HCT116 (cell line): ENCODE measurements around the gene ETNPPL. TPM values are rescaled to one million over a fixed set of nuclear protein-coding genes. Genes with fewer than 3 reads are reported as not detected.

Experiments used
- ATAC-seq: fragments of 200-7000 bp; cut with Tn5 transposase; 2 replicates; pipeline ENCODE4 v1.9.1; 2020; ENCODE audit warnings: mild to moderate bottlenecking, moderate library complexity
- BruUV-seq: library from RNA; stranded (reverse); fragments of 400-500 nt; replicated peaks from 2 replicates; lab custom pipeline; 2021; lab: Mats Ljungman, UMichigan
- CTCF ChIA-PET: fragments of 300-600 bp; sonication (Branson Sonifier 250); formaldehyde crosslinking; loops from one replicate; lab custom pipeline; 2021; ENCODE audit warnings: antibody characterized with exemption; lab: Charles Lee
- POLR2A ChIA-PET: fragments of 300-600, 350-600 bp; sonication (Branson Sonifier 250); formaldehyde crosslinking; loops from one replicate; lab custom pipeline; 2021; ENCODE audit warnings: antibody characterized with exemption; lab: Charles Lee
- RAD21 ChIA-PET, 2 experiments: fragments of 300-600 bp; sonication (Branson Sonifier 250); formaldehyde crosslinking; loops; one replicate each; lab custom pipeline; 2023; ENCODE audit warnings: low total read pairs in 2 of 2; ENCODE audit not compliant: uncharacterized antibody in 2 of 2, unreplicated experiment in 2 of 2, low non-redundant PET in 1 of 2; lab: Charles Lee
- DNase-seq: peaks from one replicate; pipeline ENCODE4 v3.0.0-alpha.2; 2010; ENCODE audit warnings: low read depth, low spot score
- H2AFZ ChIP-seq: fragments of 200-600 bp; shearing (Covaris generic), sonication (generic); 2 replicates; pipeline ENCODE4 v1.6.1; 2017; ENCODE audit warnings: low read depth, mixed run types, mixed read lengths, antibody characterized with exemption, low read length; ENCODE audit not compliant: poor library complexity, severe bottlenecking
- H3K27ac ChIP-seq: 2 replicates; pipeline ENCODE4 v1.5.1; 2012; ENCODE audit warnings: low read depth, low read length
- H3K27me3 ChIP-seq: fragments of 200-600 bp; sonication (generic); 2 replicates; pipeline ENCODE4 v1.6.1; 2016; ENCODE audit warnings: mixed run types, low read length, mixed read lengths; ENCODE audit not compliant: insufficient read depth
- H3K36me3 ChIP-seq, 2 experiments: fragments of 200-500 bp in 1 of 2; fragments of 200-600 bp in 1 of 2; sonication (Bioruptor generic) in 1 of 2; sonication (generic) in 1 of 2; 2 replicates each; pipeline versions ENCODE4 v1.5.1 to v1.6.1; 2014 to 2016; ENCODE audit warnings: low read length in 2 of 2, inconsistent platforms in 1 of 2, mixed read lengths in 1 of 2, mixed run types in 1 of 2; ENCODE audit not compliant: insufficient read depth in 2 of 2, control insufficient read depth in 1 of 2
- H3K4me1 ChIP-seq, 2 experiments: fragments of 200-600 bp in 1 of 2; sonication (generic) in 1 of 2; 2 replicates each; pipeline versions ENCODE4 v1.5.1 to v1.6.1; 2012 to 2017; ENCODE audit warnings: low read length in 2 of 2, inconsistent platforms in 1 of 2, mild to moderate bottlenecking in 1 of 2, mixed read lengths in 1 of 2, mixed run types in 1 of 2, moderate library complexity in 1 of 2; ENCODE audit not compliant: insufficient read depth in 2 of 2, control insufficient read depth in 1 of 2
- H3K4me2 ChIP-seq: fragments of 200-600 bp; sonication (generic); 2 replicates; pipeline ENCODE4 v1.6.1; 2017; ENCODE audit warnings: mixed run types, low read length, mixed read lengths
- H3K4me3 ChIP-seq, 2 experiments: fragments of 200-600 bp in 1 of 2; sonication (generic) in 1 of 2; replicated peaks in 1 of 2; 2 replicates each; pipeline ENCODE4 v1.5.1; 2011 to 2016; ENCODE audit warnings: low read length in 2 of 2, control low read depth in 1 of 2, low read depth in 1 of 2, mild to moderate bottlenecking in 1 of 2, mixed read lengths in 1 of 2, mixed run types in 1 of 2
- H3K79me2 ChIP-seq: fragments of 200-600 bp; sonication (generic); 2 replicates; pipeline ENCODE4 v1.6.1; 2017; ENCODE audit warnings: mild to moderate bottlenecking, mixed run types, low read length, moderate library complexity, mixed read lengths; ENCODE audit not compliant: insufficient read depth
- H3K9ac ChIP-seq: fragments of 200-600 bp; sonication (generic); 2 replicates; pipeline ENCODE4 v1.6.1; 2016; ENCODE audit warnings: low read length, mixed read lengths
- H3K9me2 ChIP-seq: fragments of 200-600 bp; sonication (generic), shearing (Covaris generic); 2 replicates; pipeline ENCODE4 v1.6.1; 2017; ENCODE audit warnings: mixed run types, mild to moderate bottlenecking, moderate library complexity; ENCODE audit not compliant: insufficient read depth
- H3K9me3 ChIP-seq, 2 experiments: fragments of 200-500 bp in 1 of 2; fragments of 200-600 bp in 1 of 2; sonication (Bioruptor generic) in 1 of 2; sonication (generic) in 1 of 2; 2 replicates each; pipeline ENCODE4 v1.6.1; 2014 to 2017; ENCODE audit warnings: low read length in 2 of 2, mixed read lengths in 2 of 2, inconsistent platforms in 1 of 2, low read depth in 1 of 2, mild to moderate bottlenecking in 1 of 2, mixed run types in 1 of 2, moderate library complexity in 1 of 2; ENCODE audit not compliant: control insufficient read depth in 1 of 2, insufficient read depth in 1 of 2
- H4K20me1 ChIP-seq: fragments of 200-600 bp; sonication (generic), shearing (Covaris generic); 2 replicates; pipeline ENCODE4 v1.6.1; 2017; ENCODE audit warnings: mixed run types, mild to moderate bottlenecking, moderate library complexity; ENCODE audit not compliant: insufficient read depth
- EZH2 ChIP-seq: fragments of 200-600 bp; sonication (generic); IDR thresholded peaks from 2 replicates; pipeline ENCODE4 v1.6.1; 2017; ENCODE audit warnings: antibody characterized with exemption, mixed run types
- EZH2phosphoT487 ChIP-seq: fragments of 200-600 bp; IDR thresholded peaks from 2 replicates; pipeline ENCODE4 v1.6.1; 2018; ENCODE audit warnings: antibody characterized with exemption, borderline replicate concordance
- POLR2A ChIP-seq: IDR thresholded peaks from 2 replicates; pipeline ENCODE4 v1.7.0; 2011; ENCODE audit warnings: borderline replicate concordance; ENCODE audit not compliant: insufficient read depth, insufficient read length; ENCODE audit errors: extremely low read depth
- POLR2AphosphoS5 ChIP-seq: IDR thresholded peaks from 2 replicates; pipeline ENCODE4 v1.6.1; 2011; ENCODE audit warnings: mild to moderate bottlenecking, low read depth, low read length, moderate library complexity
- RAD21 ChIP-seq: IDR thresholded peaks from 2 replicates; pipeline ENCODE4 v1.6.1; 2012; ENCODE audit warnings: low read depth, mild to moderate bottlenecking
- REST ChIP-seq: IDR thresholded peaks from 2 replicates; pipeline ENCODE4 v1.6.1; 2012; ENCODE audit warnings: low read depth
- SIN3A ChIP-seq: IDR thresholded peaks from 2 replicates; pipeline ENCODE4 v1.6.1; 2012; ENCODE audit warnings: low read depth
- SRF ChIP-seq: IDR thresholded peaks from 2 replicates; pipeline ENCODE4 v1.6.1; 2012; ENCODE audit warnings: low read depth
- YY1 ChIP-seq: IDR thresholded peaks from 2 replicates; pipeline ENCODE4 v1.6.1; 2011; ENCODE audit warnings: low read length, low read depth, moderate library complexity, mild to moderate bottlenecking; ENCODE audit not compliant: insufficient replicate concordance; ENCODE audit errors: extremely low read depth
- intact Hi-C: fragments of 100-400 bp; cut with micrococcal nuclease; formaldehyde crosslinking; loops from 2 replicates; pipeline ENCODE4 v1.10.0; 2022
- total RNA-seq: library from RNA; stranded (reverse); gene quantifications from one replicate; pipeline ENCODE4 v1.2.1, GENCODE V29; 2021; ENCODE audit not compliant: unreplicated experiment

Gene ETNPPL
- total RNA-seq, 1 experiment from 2014 or later = not detected

GRCh38 chr4:108775921-108776320 lies 13.1 kb upstream of the ETNPPL start:
- intact Hi-C loops = no loop called here
- Histone ChIP-seq H3K4me2 (no peak overlapping the region), H3K36me3 (no peaks in the 10 kb centered on the region), H3K79me2 (no peaks in the 10 kb centered on the region), H3K27me3 (no peaks in the 10 kb centered on the region), H4K20me1 (no peaks in the 10 kb centered on the region), H3K4me3 (no peak overlapping the region), H2AFZ (no peak overlapping the region), H3K9me3 (no peaks in the 10 kb centered on the region), H3K4me1 (no peaks in the 10 kb centered on the region)
- no peak for ATAC-seq
- no TSS peak for BruUV-seq
- no peak for DNase-seq
- POLR2A ChIA-PET = no interaction called here
- no peak for TF ChIP-seq YY1
- TF ChIP-seq REST = no peak
- TF ChIP-seq EZH2 = no peak
- TF ChIP-seq EZH2phosphoT487 = no peak
- TF ChIP-seq SIN3A = no peak
- TF ChIP-seq POLR2AphosphoS5 = no peak
- no peak for TF ChIP-seq RAD21
- no peak for TF ChIP-seq POLR2A
- no peak for TF ChIP-seq SRF
- TF ChIP-seq, all 23 proteins: peak for 0
- Histone ChIP-seq H3K27ac (no peak overlapping the region), H3K9me2 (no peaks in the 10 kb centered on the region), H3K9ac (no peak overlapping the region)
- ChIA-PET RAD21 (no interaction called here), CTCF (no interaction called here)
